ENCODE measurements around the gene NOTCH4. TPM values are rescaled to one million over a fixed set of nuclear protein-coding genes. Genes with fewer than 3 reads are reported as not detected.

Gene NOTCH4
- polyA plus RNA-seq, 2 donors, result 6.5 to 17.8 TPM

- no peaks in the 10 kb centered on the region for H3K9me3 ChIP-seq (ENCODE audit: control insufficient read depth in 2 of 2, insufficient read depth in 1 of 2, low read depth in 1 of 2, low read length in 1 of 2)
- H3K4me3 ChIP-seq (ENCODE audit: low read depth in 1 of 2, low read length in 2 of 2), result peak overlapping the region; percentile 64 to 89
- peak overlapping the region; percentile 88 to 90 for H3K27ac ChIP-seq (ENCODE audit: low read depth in 2 of 2, low read length in 1 of 2)
- WGBS, 2 donors, result 2 to 3% methylated on average over 24 of the region's 24 CpGs
- H3K27me3 ChIP-seq (ENCODE audit: control insufficient read depth in 1 of 2, insufficient read depth in 2 of 2, low read length in 2 of 2), result no peaks in the 10 kb centered on the region
- peaks cover 4 to 10% of the 10 kb centered on the region in 2 donors for H3K4me1 ChIP-seq (ENCODE audit: control insufficient read depth in 2 of 2, insufficient read depth in 2 of 2, low read length in 1 of 2)
- H3K36me3 ChIP-seq (ENCODE audit: control insufficient read depth in 2 of 2, insufficient read depth in 2 of 2, low read length in 1 of 2), result peaks cover 2 to 8% of the 10 kb centered on the region in 2 donors
These were observed 45.1 kb downstream of the NOTCH4 start for GRCh38 chr6:32178547-32179440.

- Histone ChIP-seq H3K27me3 (ENCODE audit: control insufficient read depth in 1 of 2, insufficient read depth in 2 of 2, low read length in 2 of 2) (no peaks in the 10 kb centered on the region), H3K27ac (ENCODE audit: low read depth in 2 of 2, low read length in 1 of 2) (peak within 1 kb of the TSS; percentile 88 to 97), H3K9me3 (ENCODE audit: control insufficient read depth in 2 of 2, insufficient read depth in 1 of 2, low read depth in 1 of 2, low read length in 1 of 2) (no peaks in the 10 kb centered on the region), H3K36me3 (ENCODE audit: control insufficient read depth in 2 of 2, insufficient read depth in 2 of 2, low read length in 1 of 2) (peaks cover 2 to 4% of the 10 kb centered on the region in 2 donors), H3K4me1 (ENCODE audit: control insufficient read depth in 2 of 2, insufficient read depth in 2 of 2, low read length in 1 of 2) (peaks cover 4 to 10% of the 10 kb centered on the region in 2 donors), H3K4me3 (ENCODE audit: low read depth in 1 of 2, low read length in 2 of 2) (peak within 1 kb of the TSS; percentile 64 to 89)
- 0 to 1% methylated on average over 33 of the region's 33 CpGs for WGBS, 2 donors
These were observed 45.9 kb downstream of the NOTCH4 start, which contains the start of gene RNF5 for GRCh38 chr6:32177788-32178546. Gene RNF5, plus strand, starts transcription at chr6:32178405. Its CDS starts 107 bp downstream, at chr6:32178512.

- H3K36me3 ChIP-seq (ENCODE audit: control insufficient read depth in 2 of 2, insufficient read depth in 2 of 2, low read length in 1 of 2), result peaks cover 0 to 2% of the 10 kb centered on the region in 2 donors
- 0 to 1% methylated on average over 20 of the region's 20 CpGs for WGBS, 2 donors
- peak overlapping the region; percentile 64 to 89 for H3K4me3 ChIP-seq (ENCODE audit: low read depth in 1 of 2, low read length in 2 of 2)
- H3K9me3 ChIP-seq (ENCODE audit: control insufficient read depth in 2 of 2, insufficient read depth in 1 of 2, low read depth in 1 of 2, low read length in 1 of 2), result no peaks in the 10 kb centered on the region
- peaks cover 2 to 10% of the 10 kb centered on the region in 2 donors for H3K4me1 ChIP-seq (ENCODE audit: control insufficient read depth in 2 of 2, insufficient read depth in 2 of 2, low read length in 1 of 2)
- H3K27ac ChIP-seq (ENCODE audit: low read depth in 2 of 2, low read length in 1 of 2), result peak overlapping the region; percentile 88 to 97
- H3K27me3 ChIP-seq (ENCODE audit: control insufficient read depth in 1 of 2, insufficient read depth in 2 of 2, low read length in 2 of 2), result no peaks in the 10 kb centered on the region
These were observed 46.6 kb downstream of the NOTCH4 start for GRCh38 chr6:32177183-32177787.

- Histone ChIP-seq H3K36me3 (ENCODE audit: control insufficient read depth in 2 of 2, insufficient read depth in 2 of 2, low read length in 1 of 2) (no peaks in the 10 kb centered on the region), H3K27me3 (ENCODE audit: control insufficient read depth in 1 of 2, insufficient read depth in 2 of 2, low read length in 2 of 2) (no peaks in the 10 kb centered on the region), H3K4me3 (ENCODE audit: low read depth in 1 of 2, low read length in 2 of 2) (peak overlapping the region; percentile 64 to 89), H3K4me1 (ENCODE audit: control insufficient read depth in 2 of 2, insufficient read depth in 2 of 2, low read length in 1 of 2) (peaks cover 2 to 10% of the 10 kb centered on the region in 2 donors), H3K9me3 (ENCODE audit: control insufficient read depth in 2 of 2, insufficient read depth in 1 of 2, low read depth in 1 of 2, low read length in 1 of 2) (no peaks in the 10 kb centered on the region), H3K27ac (ENCODE audit: low read depth in 2 of 2, low read length in 1 of 2) (peak overlapping the region; percentile 88 to 97)
- 9 to 15% methylated on average over 5 of the region's 5 CpGs for WGBS, 2 donors
These were observed 47.2 kb downstream of the NOTCH4 start for GRCh38 chr6:32176476-32177182.

- peak within 1 kb of the TSS; percentile 88 to 97 for H3K27ac ChIP-seq (ENCODE audit: low read depth in 2 of 2, low read length in 1 of 2)
- no peaks in the 10 kb centered on the region for H3K27me3 ChIP-seq (ENCODE audit: control insufficient read depth in 1 of 2, insufficient read depth in 2 of 2, low read length in 2 of 2)
- peaks cover 0 to 5% of the 10 kb centered on the region in 2 donors for H3K36me3 ChIP-seq (ENCODE audit: control insufficient read depth in 2 of 2, insufficient read depth in 2 of 2, low read length in 1 of 2)
- H3K9me3 ChIP-seq (ENCODE audit: control insufficient read depth in 2 of 2, insufficient read depth in 1 of 2, low read depth in 1 of 2, low read length in 1 of 2), result no peaks in the 10 kb centered on the region
- WGBS, 2 donors, result 0 to 1% methylated on average over 19 to 27 of the region's 27 CpGs
- peak within 1 kb of the TSS; percentile 81 to 89 for H3K4me3 ChIP-seq (ENCODE audit: low read depth in 1 of 2, low read length in 2 of 2)
- peaks cover 2 to 6% of the 10 kb centered on the region in 2 donors for H3K4me1 ChIP-seq (ENCODE audit: control insufficient read depth in 2 of 2, insufficient read depth in 2 of 2, low read length in 1 of 2)
These were observed 48.0 kb downstream of the NOTCH4 start, which contains the start of gene AGPAT1 for GRCh38 chr6:32175711-32176475. Gene AGPAT1, minus strand, starts transcription at chr6:32176084. Its CDS starts 4,588 bp downstream, at chr6:32171496.

GRCh38 chr6:32175322-32175710 is 48.6 kb downstream of the NOTCH4 start:
- H3K4me1 ChIP-seq (ENCODE audit: control insufficient read depth in 2 of 2, insufficient read depth in 2 of 2, low read length in 1 of 2), result peaks cover 2 to 6% of the 10 kb centered on the region in 2 donors

GRCh38 chr6:32174416-32174815 is 49.5 kb downstream of the NOTCH4 start:
- Histone ChIP-seq H3K36me3 (ENCODE audit: control insufficient read depth in 2 of 2, insufficient read depth in 2 of 2, low read length in 1 of 2) (peaks cover 0 to 16% of the 10 kb centered on the region in 2 donors), H3K9me3 (ENCODE audit: control insufficient read depth in 2 of 2, insufficient read depth in 1 of 2, low read depth in 1 of 2, low read length in 1 of 2) (no peaks in the 10 kb centered on the region), H3K4me1 (ENCODE audit: control insufficient read depth in 2 of 2, insufficient read depth in 2 of 2, low read length in 1 of 2) (peaks cover 2 to 6% of the 10 kb centered on the region in 2 donors), H3K4me3 (ENCODE audit: low read depth in 1 of 2, low read length in 2 of 2) (no peak overlapping the region), H3K27me3 (ENCODE audit: control insufficient read depth in 1 of 2, insufficient read depth in 2 of 2, low read length in 2 of 2) (no peaks in the 10 kb centered on the region), H3K27ac (ENCODE audit: low read depth in 2 of 2, low read length in 1 of 2) (no peak overlapping the region)
- WGBS, 2 donors, result 84 to 88% methylated on average over 1 of the region's 1 CpG

More at GRCh38 chr6:32175322-32175710, 48.6 kb downstream of the NOTCH4 start:
- Histone ChIP-seq H3K27me3 (ENCODE audit: control insufficient read depth in 1 of 2, insufficient read depth in 2 of 2, low read length in 2 of 2) (no peaks in the 10 kb centered on the region), H3K27ac (ENCODE audit: low read depth in 2 of 2, low read length in 1 of 2) (peak overlapping the region; percentile 79 to 91), H3K4me3 (ENCODE audit: low read depth in 1 of 2, low read length in 2 of 2) (peak overlapping the region; percentile 81 to 89), H3K9me3 (ENCODE audit: control insufficient read depth in 2 of 2, insufficient read depth in 1 of 2, low read depth in 1 of 2, low read length in 1 of 2) (no peaks in the 10 kb centered on the region), H3K36me3 (ENCODE audit: control insufficient read depth in 2 of 2, insufficient read depth in 2 of 2, low read length in 1 of 2) (peaks cover 0 to 8% of the 10 kb centered on the region in 2 donors)
- WGBS, 2 donors, result 10 to 14% methylated on average over 2 of the region's 2 CpGs

- 65 to 72% methylated on average over 4 of the region's 4 CpGs for WGBS, 2 donors
- Histone ChIP-seq H3K27ac (ENCODE audit: low read depth in 2 of 2, low read length in 1 of 2) (peak overlapping the region in 1 of 2 donors; percentile 1), H3K36me3 (ENCODE audit: control insufficient read depth in 2 of 2, insufficient read depth in 2 of 2, low read length in 1 of 2) (peaks cover 0 to 22% of the 10 kb centered on the region in 2 donors), H3K9me3 (ENCODE audit: control insufficient read depth in 2 of 2, insufficient read depth in 1 of 2, low read depth in 1 of 2, low read length in 1 of 2) (no peaks in the 10 kb centered on the region), H3K27me3 (ENCODE audit: control insufficient read depth in 1 of 2, insufficient read depth in 2 of 2, low read length in 2 of 2) (no peaks in the 10 kb centered on the region), H3K4me1 (ENCODE audit: control insufficient read depth in 2 of 2, insufficient read depth in 2 of 2, low read length in 1 of 2) (peaks cover 2 to 3% of the 10 kb centered on the region in 2 donors), H3K4me3 (ENCODE audit: low read depth in 1 of 2, low read length in 2 of 2) (no peak overlapping the region)
These were observed 50.7 kb downstream of the NOTCH4 start for GRCh38 chr6:32173051-32173727.

All from esophagus (tissue), 2 donors.